ENCODE data around the gene TRABD2A.
"Not testable (repeated sequence)": the region's sequence is repeated elsewhere in the genome, so short reads cannot be mapped to it uniquely, and the experiment has no call there.

The TRABD2A gene

GRCh38 chr2:84778911-84779690 is 101.8 kb downstream of the TRABD2A start:
- no peak for DNase-seq (ENCODE audit: low read depth in 2 of 2)

GRCh38 chr2:84776011-84776410 is 104.9 kb downstream of the TRABD2A start:
- no peak for DNase-seq (ENCODE audit: low read depth in 2 of 2)

GRCh38 chr2:84773562-84773961 is 107.3 kb downstream of the TRABD2A start:
- not testable (repeated sequence) for DNase-seq (ENCODE audit: low read depth in 2 of 2)
